ENCODE measurements around the gene SPRYD3.

SPRYD3 gene

DNA sequence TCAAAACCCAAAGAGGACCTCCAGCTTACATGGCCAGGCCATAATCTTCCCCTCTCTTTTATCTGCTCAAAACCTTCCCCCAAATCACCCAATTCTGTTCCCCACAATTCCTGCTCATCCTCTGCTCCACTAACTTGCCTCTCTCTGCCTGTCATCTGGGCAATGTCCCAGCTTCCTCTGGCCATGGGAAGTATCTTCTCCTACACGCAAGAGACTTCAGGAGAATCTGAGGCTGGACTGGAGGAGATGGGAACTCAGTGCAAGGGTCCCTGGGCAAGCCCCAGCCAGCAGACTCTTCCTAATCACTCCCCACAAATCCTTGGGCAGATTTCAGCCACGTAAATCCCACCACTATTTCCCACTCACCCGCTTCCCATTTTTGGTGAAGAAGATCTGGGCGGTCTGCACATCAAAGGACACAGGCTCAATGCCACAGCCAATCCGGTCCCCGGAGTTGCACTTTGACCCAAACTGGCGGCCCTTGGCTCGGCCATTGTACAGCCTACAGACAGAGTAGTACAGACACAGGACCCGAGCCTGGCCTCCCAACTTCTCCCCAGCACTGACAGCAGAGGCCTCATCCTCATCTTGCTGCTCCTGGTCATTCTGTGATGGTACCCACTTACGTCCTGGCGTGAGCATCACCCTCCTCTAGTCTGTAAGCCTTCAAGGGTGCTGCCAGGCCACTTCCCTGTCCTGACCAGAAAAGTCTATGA lies 4.7 kb downstream of the SPRYD3 start:
- H3K27ac Mint-ChIP-seq: peak overlapping the region; percentile 11
- peaks cover 39% of the 10 kb centered on the region for H3K4me1 Mint-ChIP-seq (ENCODE audit: low read depth)
- no peaks in the 10 kb centered on the region for H3K9me3 Mint-ChIP-seq (ENCODE audit: low read depth)
- no peaks in the 10 kb centered on the region for H3K27me3 Mint-ChIP-seq
- H3K36me3 Mint-ChIP-seq: no peaks in the 10 kb centered on the region
- H3K4me3 Mint-ChIP-seq: no peak overlapping the region

DNA sequence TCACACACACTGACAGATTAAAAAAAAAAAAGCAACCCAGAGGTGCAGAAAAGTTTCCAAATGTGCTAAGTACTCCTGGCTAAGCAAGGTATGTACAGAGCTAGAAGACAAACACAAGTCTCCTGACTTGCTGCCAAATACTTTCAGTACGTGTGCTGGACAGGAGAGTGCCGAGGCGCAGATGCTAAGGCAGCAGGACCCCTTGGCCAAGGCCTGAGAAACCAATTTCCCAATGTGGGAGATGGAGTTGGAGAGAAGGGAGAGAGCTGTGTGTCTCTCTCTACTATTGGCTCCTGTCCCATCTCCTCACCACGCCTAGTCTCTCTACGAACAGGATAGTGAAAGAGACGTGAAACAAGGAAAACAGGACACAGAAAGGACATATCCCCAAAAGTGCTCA lies 5.3 kb downstream of the SPRYD3 start:
- Mint-ChIP-seq H3K4me3 (no peak overlapping the region), H3K4me1 (ENCODE audit: low read depth) (peaks cover 36% of the 10 kb centered on the region), H3K27me3 (no peaks in the 10 kb centered on the region), H3K36me3 (no peaks in the 10 kb centered on the region), H3K9me3 (ENCODE audit: low read depth) (no peaks in the 10 kb centered on the region), H3K27ac (peak overlapping the region; percentile 7)

DNA sequence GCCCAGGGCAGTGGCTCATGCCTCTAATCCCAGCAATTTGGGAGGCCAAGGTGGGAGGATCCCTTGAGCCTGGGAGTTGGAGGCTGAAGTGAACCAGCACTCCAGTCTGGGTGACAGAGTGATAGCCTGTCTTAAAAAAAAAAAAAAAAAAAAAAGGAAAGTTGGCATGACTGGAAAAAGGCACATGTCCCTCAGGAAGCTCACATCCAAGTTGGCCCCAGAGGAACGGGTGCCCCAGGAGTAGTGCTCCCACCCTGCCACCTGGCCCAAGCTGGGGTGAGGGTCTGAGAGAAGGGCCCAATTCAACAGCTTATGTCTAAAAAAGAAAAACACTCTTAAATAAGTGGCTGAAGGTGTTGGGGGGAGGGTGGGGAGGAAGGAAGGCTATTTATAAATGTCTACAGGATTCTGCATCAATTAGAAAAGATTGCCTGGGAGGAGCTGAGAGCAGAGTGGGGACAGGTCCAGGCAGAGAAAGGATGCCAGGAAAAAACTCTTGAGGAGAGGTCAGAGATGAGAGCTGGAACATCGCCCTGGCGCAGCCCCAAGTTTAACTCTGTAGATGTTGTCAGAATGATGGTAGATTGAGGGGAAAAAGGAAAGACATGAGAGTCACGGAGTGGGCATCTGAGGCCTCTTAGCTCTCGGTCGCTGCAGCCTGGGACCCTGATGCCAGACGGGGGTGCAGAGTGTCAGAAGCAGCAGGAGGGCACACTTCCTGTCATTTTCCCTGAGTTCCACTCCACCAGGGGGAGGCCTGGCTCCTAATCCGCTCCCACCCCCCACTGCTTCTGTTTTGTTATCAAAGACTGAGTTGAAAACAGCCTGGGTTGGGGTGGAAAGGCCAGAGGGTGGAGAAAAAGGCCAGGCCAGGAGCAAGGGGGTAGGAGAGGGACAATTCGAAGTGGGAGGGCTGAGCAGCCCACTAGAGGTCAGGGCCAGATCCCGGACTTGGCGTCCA lies 7.3 kb downstream of the SPRYD3 start:
- H3K27me3 Mint-ChIP-seq: no peaks in the 10 kb centered on the region
- H3K9me3 Mint-ChIP-seq (ENCODE audit: low read depth): no peaks in the 10 kb centered on the region
- H3K36me3 Mint-ChIP-seq: no peaks in the 10 kb centered on the region
- H3K4me1 Mint-ChIP-seq (ENCODE audit: low read depth): peaks cover 22% of the 10 kb centered on the region
- peak overlapping the region; percentile 64 for H3K27ac Mint-ChIP-seq
- no peak overlapping the region for H3K4me3 Mint-ChIP-seq

DNA sequence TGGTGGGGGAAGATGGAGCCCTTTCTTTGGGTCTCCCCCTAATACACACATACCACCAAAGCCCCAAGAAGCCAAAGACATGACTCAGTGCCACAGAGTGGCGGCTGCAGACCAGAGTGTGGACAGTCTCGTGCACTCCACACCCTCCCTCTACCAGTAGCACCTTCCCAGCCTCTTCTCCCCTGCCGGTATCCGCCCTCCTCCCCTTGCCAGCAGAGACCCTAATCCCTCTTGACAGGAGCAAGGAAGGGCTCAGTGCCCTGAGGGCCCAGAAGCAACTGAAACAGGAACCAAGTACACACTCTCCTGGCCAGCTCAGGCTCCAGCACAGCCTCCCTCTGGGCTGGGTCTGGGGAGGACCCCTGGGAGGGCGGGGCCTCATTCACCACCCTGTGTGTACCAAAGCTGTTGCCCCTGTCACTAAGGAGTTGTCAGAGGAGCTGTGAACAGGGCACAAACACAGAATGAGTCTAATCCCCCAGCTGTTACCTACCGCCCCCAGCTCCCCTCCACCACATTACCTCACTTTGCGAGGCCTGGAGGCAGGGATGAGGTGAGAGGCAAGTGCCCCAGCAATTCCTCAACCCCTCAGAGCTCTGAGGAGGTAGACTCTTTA lies 8.2 kb downstream of the SPRYD3 start:
- Mint-ChIP-seq H3K4me3 (no peak overlapping the region), H3K36me3 (no peaks in the 10 kb centered on the region)

DNA sequence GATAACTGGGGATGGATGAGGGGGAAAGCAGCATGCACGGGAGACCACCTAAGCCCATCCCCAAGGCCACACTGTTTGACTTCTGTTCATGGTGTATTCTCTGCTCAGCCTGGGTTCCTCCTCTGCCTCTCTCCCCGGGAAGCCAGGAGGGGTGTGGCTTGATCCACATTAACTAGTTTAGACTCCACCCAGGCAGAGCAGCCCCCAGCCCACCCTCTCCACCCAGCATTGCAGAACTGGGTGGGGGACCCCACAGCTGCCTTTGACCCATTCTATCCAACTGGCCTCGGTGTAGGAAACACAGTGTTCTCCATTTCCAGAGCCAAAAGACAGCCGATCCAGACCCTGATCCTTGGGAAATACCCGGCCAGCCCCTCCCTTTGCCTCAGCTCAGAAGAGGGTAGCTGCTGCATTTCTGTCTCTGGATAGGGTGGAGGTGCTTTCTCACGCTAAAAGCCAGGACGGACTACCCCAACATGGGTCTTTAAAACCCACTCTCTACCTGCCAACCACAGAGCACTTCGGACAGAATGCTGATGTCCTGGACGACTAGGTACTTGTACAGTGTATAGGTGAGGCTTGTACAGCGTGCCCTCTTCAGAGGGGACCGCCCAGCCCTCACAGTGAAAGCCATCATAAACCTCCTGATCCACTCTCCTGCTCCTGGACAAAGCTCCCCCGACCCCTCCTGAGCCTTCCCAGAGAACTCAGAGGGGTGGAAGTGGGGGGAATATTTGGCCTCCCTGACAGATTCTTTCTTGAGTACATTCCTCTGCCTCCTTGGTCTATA lies 9.4 kb downstream of the SPRYD3 start:
- Mint-ChIP-seq H3K4me3 (no peak overlapping the region), H3K9me3 (ENCODE audit: low read depth) (no peaks in the 10 kb centered on the region), H3K36me3 (no peaks in the 10 kb centered on the region), H3K4me1 (ENCODE audit: low read depth) (peaks cover 14% of the 10 kb centered on the region), H3K27ac (no peak overlapping the region), H3K27me3 (no peaks in the 10 kb centered on the region)

More for the DNA sequence above, 8.2 kb downstream of the SPRYD3 start:
- no peaks in the 10 kb centered on the region for H3K27me3 Mint-ChIP-seq
- H3K9me3 Mint-ChIP-seq (ENCODE audit: low read depth): no peaks in the 10 kb centered on the region
- peaks cover 15% of the 10 kb centered on the region for H3K4me1 Mint-ChIP-seq (ENCODE audit: low read depth)
- no peak overlapping the region for H3K27ac Mint-ChIP-seq

DNA sequence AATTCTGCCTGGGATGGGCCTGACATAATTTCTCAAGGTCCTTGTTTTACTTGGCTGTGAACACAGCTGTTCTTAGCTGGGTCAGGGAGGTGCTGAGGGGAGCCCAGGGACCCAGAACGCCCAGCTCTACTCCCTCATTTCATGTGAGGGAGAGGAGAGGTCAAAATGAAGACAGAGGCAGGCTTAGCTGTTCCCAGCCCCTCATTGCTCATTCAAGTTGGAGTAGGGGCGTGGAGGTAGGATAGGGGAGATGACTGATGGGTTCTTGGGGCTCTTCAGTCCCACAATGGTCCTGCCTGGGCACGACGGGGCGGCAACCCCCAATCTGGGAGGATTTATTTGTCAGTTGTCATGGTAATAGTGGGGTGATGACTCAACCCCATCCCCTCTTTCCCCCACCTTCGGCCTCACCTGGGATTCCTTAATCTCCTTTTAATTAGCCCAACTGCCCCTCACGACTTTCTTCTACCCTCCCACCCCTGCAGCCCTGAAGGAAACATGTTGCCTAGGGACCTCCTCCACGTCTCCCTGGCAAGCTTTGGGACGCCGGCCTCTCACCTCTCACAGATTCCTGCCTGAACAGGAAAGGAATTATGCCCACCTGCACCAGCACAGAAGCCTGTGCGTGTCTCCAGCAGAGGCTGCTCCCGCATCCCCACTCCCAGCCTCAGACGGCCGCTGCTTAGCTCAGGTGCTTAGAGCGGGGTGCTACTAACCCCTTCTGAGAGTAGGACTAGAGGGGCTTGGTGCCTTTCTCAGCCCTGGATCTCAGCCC lies 10.2 kb downstream of the SPRYD3 start:
- Mint-ChIP-seq H3K4me1 (ENCODE audit: low read depth) (peaks cover 10% of the 10 kb centered on the region), H3K4me3 (no peak overlapping the region), H3K36me3 (no peaks in the 10 kb centered on the region), H3K27me3 (no peaks in the 10 kb centered on the region), H3K9me3 (ENCODE audit: low read depth) (no peaks in the 10 kb centered on the region), H3K27ac (no peak overlapping the region)

DNA sequence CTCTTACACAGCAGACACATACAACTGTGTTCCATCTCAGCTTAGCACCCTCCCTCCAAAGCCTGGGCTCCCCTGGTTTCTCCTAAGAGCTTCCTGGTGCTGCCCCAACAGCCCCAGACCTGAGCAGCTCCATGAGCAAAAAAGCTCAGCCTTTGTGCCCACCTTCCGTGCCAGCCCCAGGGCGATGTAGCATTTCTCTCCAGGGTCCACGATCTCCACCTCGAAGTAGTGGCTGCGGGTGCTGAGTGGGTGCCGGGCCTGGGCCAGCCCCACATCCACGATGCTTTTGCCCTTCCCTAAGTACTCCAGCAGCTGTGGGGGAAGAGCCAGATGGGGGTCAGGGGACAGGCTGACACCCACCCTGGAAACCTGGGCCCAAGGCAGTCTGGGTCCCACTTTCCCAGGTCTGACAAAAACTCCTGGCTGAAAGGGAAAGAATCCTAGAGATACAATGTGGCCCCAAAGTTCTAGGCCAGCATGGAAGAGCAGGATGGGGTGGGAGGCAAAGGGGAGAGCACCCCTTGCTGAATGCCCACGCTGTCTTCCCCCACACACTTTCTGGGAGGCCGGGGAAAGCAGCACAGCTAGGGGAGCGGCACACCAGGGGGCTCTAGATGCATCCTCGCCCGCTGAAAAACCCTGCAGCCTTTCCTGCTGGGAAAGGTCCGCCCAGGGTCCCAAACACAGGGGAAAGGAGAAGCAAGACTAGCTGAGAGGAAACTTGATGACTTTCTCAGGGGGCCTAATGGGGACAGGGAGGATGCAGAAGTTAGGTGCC lies 11.0 kb downstream of the SPRYD3 start:
- no peaks in the 10 kb centered on the region for H3K9me3 Mint-ChIP-seq (ENCODE audit: low read depth)

DNA sequence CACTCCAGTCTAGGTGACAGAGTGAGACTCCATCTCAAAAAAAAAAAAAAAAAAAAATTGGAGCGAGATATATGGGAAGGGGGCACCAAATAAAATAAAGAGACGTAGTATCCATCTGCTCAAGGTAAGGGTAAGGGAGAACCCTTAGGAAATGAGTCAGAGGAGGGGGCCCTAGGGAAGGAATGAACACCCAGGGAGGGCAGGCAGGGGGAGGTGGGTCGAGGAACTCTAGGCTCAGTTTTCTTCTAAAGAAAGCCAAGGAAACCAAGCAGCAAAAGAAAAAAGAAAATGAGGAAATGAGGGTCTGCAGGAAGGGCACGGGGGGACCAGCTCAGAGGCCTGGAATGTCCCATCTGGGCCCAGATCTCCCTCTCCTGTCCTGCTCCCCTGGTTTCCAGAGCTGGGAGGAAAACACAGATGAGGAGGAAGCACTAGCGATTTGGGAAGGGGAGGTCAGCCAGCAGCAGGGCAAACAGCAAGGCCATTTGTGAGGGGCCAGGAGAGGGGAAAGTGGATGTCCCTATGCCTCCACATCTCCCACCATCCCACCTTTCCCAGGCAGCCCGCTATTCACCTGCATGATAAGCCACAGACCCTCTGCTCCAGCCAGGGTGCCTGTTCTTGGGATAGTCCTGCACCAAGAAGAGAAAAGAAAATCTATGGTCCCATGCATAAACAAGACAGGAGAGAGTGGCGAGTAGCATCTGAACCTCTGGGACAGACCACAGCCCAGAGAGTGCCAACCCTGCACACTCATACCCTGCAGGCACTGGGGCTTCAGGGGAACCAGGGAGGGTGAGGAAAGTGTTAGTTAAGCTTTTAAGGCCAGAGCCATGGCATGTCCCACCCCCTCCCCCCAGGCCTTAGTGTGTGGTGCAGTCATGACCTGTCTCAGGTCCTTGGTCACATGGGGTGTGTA lies 11.9 kb downstream of the SPRYD3 start:
- Mint-ChIP-seq H3K36me3 (no peaks in the 10 kb centered on the region), H3K27me3 (no peaks in the 10 kb centered on the region), H3K27ac (no peak overlapping the region), H3K9me3 (ENCODE audit: low read depth) (no peaks in the 10 kb centered on the region), H3K4me3 (no peak overlapping the region), H3K4me1 (ENCODE audit: low read depth) (peaks cover 7% of the 10 kb centered on the region)

More for the DNA sequence above, 11.0 kb downstream of the SPRYD3 start:
- Mint-ChIP-seq H3K36me3 (no peaks in the 10 kb centered on the region), H3K27ac (peak overlapping the region; percentile 10), H3K27me3 (no peaks in the 10 kb centered on the region), H3K4me3 (no peak overlapping the region), H3K4me1 (ENCODE audit: low read depth) (peaks cover 10% of the 10 kb centered on the region)

DNA sequence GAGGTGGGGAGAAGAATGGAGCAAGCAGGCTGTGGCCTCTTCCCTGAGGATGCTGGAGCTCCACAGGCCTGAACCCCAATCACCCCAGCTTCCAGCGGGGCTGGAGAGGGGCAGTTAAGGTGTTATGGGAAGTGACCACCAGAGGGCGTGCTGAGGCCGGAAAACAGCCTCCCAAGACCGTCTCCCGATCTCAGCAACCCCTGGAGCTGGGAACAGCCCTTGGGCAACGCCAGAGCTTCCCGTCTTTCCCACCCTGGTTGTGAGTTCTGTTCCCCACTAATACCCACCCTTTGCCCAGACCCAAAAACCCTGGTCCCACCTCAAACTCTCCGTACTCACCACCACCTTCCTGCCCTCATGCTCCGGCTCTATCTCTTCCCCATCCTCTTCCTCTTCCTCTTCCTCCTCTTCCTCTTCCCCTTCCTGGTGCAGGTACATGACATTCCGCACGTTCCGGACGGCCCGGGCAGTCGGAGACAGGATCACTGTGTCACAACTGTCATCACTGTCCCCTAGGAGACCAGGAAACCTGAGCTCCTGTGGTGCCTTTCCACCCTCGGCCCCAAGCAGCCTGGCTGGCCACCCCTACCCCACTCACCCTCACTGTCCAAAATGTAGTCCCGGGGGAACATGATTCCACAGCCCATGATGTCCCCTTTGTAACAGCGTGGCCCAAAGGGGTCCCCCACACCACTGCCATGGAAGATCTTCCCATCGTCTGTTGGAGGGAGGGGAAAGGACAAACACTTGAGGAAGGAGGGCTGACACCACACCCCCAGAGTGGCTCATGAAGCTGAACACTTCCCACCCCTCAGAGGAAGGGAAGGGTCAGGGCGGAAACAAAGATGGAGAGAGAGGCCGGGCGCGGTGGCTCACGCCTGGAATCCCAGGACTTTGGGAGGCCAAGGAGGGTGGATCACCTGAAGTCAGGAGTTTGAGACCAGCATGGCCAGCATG lies 12.9 kb downstream of the SPRYD3 start:
- Mint-ChIP-seq H3K36me3 (no peaks in the 10 kb centered on the region), H3K4me1 (ENCODE audit: low read depth) (peaks cover 5% of the 10 kb centered on the region), H3K27ac (no peak overlapping the region), H3K4me3 (no peak overlapping the region), H3K27me3 (no peaks in the 10 kb centered on the region), H3K9me3 (ENCODE audit: low read depth) (no peaks in the 10 kb centered on the region)

DNA sequence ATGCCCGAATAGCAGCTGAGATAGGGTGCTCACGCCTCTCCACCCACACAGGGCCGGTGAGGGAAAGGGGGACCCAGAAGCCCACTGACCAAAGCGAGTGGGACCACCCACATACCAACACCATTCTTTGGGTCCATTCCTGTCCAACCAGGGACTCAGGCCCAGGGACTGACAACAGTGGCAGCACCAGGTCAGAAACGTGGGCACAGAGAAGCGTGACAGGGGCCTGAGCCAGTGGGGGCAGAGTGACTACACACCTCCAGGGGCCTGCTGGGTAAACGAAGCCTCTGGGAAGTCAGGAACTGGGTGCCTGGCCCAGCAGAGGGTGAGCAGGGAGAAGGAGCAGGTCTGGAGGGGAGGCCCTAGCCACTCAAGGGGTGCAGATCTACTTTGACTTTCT lies 13.7 kb downstream of the SPRYD3 start:
- Mint-ChIP-seq H3K27ac (no peak overlapping the region), H3K36me3 (no peaks in the 10 kb centered on the region)

DNA sequence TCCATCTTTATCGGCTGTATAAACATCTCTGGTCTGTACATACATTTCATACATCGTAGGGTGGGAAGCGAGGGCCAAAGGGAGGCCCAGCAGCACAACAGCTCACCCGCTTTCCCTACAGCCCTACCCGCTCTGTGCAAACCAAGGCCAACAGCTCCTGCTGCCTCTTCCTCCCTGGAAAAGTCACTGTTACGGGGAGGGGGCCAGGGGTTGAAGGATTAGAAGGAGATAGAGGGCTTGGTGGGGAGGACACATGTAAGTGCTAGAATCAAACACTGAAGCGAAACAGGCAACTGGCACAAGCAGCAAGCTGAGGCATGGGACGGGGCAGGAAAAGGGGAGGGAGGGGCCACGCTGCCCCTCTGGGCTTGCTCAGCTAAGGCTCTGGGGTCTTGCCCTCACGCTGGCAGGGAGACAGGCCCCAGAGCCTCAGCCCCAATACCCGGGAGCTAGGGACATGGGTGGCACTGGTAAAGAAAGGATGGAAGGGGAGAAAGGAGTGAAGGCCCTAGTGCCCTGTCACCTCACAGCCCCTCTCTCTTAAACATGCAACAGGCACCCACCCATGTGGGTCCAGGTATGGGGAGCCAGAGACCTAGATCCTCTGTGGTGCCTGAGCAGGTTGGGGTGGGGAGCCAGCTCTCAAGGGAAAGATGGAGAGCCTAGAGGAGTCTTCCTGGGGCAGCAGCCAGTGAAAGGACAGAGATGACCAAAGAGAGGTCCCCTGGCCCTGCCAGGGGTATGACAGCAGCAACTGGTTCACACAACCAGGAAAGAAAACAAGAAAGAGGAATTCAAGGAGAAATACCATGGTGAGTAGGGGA lies 14.4 kb downstream of the SPRYD3 start:
- Mint-ChIP-seq H3K9me3 (ENCODE audit: low read depth) (no peaks in the 10 kb centered on the region), H3K27me3 (no peaks in the 10 kb centered on the region), H3K36me3 (no peaks in the 10 kb centered on the region), H3K27ac (no peak overlapping the region), H3K4me3 (no peak overlapping the region), H3K4me1 (ENCODE audit: low read depth) (peaks cover 3% of the 10 kb centered on the region)

More for the DNA sequence above, 13.7 kb downstream of the SPRYD3 start:
- Mint-ChIP-seq H3K27me3 (no peaks in the 10 kb centered on the region), H3K4me3 (no peak overlapping the region), H3K9me3 (ENCODE audit: low read depth) (no peaks in the 10 kb centered on the region), H3K4me1 (ENCODE audit: low read depth) (peaks cover 3% of the 10 kb centered on the region)

Measured in activated naive CD8-positive, alpha-beta T cell (primary cell).